GM18505 (cell line): ENCODE data around the gene FERMT2.
A peak's percentile ranks its signal among the peaks of the same experiment; 100 is the strongest.

Experiments used
- ATAC-seq: cut with Tn5 transposase; IDR thresholded peaks from one replicate; pipeline ENCODE4 v1.9.1; 2021; ENCODE audit not compliant: unreplicated experiment
- POLR2A ChIP-seq: IDR thresholded peaks from 4 replicates; pipeline ENCODE4 v1.6.1; 2011; ENCODE audit warnings: borderline replicate concordance; ENCODE audit not compliant: insufficient read depth, insufficient read length; ENCODE audit errors: extremely low read depth

FERMT2 gene

DNA sequence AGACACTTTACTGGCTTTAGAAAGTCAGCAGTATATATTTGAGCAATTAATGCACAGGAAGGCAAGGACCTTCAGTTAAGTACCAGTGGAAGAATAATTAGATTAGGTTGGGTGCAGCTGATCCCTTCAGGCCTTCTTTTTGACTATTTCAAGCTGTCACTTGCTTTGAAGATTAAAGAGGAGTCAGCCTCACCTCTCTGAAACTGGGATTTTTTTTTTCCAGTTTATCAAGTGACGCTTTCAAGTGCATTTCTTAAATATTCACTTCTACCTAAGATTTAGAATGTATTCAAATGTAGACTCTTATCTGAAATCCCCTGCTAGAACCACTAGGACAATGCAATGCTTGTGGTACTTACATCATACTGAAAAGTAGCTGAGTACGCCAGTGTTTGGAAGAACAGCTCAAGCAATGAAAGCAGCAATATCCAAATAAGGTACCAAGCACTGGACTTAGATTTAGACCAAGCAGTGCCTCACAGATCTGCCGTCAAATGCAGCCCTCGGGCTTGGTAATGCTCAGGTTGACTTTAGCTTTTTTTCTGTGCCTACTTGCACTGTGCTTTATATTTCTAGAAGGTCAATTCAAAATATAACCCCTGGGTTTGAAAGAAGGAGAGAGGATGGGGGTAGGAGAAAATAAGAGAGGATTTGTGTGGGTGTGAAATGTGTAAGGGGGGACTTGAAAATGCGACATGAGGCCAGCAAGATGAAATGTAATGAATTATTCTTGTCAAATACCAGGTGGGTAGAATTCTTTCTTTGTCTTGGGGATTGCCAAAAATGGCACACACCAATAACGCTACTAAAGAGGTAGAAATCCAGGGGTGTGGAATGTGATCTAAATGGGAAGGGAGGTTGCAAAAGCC, 3.7 kb upstream of the FERMT2 start:
- no peak for TF ChIP-seq POLR2A
- no peak for ATAC-seq

DNA sequence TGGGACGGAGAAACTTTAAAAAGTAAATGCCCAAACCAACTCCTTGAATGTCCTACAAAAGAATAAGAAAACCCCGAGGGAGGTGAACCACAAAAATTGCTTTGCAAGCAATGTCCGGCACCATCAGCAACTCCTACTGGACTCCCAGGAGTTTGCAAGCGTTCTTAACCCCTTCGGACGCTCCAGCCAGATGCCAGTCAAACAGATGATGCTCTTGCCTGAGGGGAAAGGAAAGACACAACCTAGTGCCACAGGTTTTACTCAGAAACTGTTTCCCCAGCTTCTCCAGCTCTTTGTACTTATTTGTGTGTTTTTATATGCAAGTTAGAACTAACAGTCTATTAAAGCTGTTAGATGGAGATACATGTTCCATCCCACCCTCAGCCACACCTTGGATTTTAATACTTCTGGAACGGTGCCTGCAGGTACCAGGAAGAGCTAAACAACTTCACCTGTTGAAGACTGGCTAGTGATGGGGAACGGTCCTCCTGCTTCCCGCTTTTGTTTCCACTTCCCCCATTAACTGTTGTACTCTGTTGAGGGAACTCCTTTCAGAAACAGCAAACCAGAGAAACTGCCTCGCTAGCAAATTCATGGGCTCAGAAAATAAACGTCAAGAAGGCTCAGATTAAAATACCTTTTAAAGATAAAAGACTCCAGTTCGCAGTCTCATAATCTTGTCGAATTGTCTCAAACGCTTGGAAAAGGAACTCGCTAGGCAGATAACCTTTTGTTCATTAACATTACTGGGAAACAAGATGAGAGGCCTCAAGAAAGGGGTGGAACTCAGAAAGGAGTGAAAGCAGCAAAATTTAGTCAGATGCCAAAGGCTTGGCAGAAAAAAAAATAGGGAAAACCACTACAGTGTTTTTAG, 1.1 kb upstream of the FERMT2 start:
- no peak for ATAC-seq
- no peak for TF ChIP-seq POLR2A

DNA sequence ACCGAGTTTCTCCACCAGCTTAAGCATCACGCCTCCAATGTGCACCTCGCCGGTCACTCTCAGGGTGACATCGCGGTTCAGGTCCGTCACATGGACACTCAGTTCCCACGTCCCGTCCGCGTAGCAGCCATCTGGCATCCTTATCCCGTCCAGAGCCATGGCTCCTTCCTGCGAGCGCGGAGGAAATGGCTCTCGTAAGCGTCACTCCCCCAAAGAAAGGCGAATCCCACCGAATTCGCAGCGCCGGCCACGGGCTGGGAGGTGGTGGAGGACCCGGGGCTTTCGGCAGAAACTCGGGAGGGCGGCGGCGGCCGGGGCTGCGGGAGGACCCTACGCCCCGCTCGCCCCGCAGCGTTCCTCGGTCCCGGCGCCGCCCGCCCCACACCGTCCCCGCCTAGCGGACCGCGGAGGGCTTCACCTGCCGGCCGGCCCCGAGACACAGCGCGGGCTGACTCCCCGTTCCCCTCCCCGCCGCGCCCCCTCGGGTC, 396 bp downstream of the FERMT2 start:
- TF ChIP-seq POLR2A = no peak
- ATAC-seq = peak; percentile 52

DNA sequence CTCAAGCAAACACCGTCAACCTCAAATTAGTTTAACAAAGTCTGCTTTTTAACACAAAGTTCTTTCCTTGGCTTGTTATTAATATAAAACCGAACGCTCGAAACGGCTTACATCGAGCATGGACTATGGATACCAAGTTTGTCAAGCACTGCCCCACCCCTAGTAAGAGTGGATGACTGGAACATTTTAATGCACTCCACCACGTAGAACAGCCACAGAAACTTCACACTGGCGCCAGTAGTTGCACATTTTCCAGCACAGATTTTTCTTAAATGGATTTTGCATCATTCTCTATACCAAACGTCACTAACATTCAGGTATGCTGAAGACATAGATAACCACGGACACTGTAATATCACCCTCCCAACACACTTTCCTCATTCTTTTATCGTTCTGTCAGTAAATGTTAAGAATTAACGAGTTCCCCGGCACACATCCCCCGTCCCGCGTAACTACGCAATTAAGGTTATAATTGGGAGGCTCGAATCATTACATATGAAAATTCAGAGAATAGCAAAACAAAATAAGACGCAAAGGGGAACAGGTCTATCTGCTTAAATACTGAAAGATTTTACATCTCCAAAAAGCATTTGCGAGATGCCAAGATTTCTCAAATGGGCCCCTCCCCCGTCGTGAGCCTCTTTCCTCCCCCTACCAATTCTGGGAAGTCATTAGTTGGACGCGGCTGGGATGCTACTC, 990 bp downstream of the FERMT2 start:
- no peak for TF ChIP-seq POLR2A
- ATAC-seq = no peak

DNA sequence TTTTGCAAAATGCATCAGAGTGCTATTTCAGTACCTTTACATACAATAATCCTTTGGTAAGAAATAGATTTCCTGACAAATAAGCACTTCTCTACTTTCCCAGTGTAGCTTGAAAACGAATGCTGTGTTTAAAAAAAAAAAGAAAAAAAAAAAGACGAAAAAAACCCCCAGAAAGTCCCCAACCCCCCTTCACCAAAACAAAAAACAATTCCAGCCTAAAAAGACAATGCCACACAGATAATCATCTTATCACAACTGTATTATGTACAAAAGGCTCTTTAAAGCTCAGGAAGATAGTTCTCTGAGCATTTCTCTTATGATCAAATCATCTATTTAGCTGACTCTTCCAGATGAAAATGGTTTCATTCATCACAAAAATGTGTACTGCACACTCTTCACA, 1.6 kb downstream of the FERMT2 start:
- no peak for ATAC-seq
- TF ChIP-seq POLR2A = no peak

DNA sequence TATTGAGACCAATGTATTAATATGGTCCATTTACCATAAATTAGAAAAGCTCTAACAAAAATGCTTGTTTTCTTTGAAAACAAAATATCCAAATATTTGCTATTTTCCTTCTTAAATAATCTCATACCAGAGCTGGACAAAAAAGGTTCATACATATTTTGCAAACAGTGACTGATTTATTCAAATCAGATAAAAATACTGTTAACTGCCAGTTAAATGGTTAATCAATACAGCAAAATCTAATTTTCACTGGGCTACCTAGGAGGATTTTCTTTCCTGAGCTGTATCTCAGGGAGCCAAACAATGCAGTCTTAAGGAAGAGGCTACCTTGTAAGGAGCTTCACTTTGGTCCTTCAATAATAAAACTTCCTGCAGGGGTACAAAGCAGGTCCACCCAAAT, 2.0 kb downstream of the FERMT2 start:
- ATAC-seq = no peak
- no peak for TF ChIP-seq POLR2A

DNA sequence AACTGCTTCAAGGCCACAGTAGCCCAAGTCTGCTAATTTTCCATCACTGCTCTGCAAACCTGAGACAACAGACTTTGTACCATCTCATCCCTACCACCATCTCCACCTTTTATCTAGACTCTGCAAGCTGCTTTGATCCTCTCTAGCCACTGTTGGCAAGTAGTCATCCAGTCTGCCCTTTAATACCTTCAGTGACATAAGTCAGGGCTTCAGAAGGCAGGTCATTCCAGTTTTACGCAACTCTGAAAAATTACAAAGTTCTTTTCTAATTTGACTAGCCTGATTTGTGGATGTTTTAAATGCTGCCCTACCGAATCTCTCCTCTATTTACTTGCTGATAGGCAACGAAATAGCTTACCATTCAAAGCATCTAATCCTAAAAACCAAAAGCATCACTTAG, 2.8 kb downstream of the FERMT2 start:
- ATAC-seq = no peak
- TF ChIP-seq POLR2A = no peak

DNA sequence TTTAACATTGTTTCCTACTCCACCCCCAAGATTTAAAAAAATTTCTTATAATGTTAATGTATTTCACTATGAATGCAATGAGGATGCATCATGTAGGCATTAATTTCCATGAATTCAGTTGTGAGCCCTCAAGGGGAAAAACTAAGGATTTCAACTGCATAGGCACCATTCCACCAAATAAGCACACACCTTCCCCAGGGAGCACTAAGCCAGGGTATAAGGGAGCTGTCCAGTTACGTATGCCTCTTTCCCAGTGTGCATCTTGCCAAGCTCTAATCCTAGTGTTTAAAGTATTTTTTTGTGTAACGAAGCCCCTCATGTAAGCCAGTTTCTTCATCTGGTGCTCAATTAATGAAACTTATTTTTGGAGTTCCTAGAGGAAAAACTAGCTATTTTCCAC, 6.6 kb downstream of the FERMT2 start:
- ATAC-seq = no peak
- no peak for TF ChIP-seq POLR2A

DNA sequence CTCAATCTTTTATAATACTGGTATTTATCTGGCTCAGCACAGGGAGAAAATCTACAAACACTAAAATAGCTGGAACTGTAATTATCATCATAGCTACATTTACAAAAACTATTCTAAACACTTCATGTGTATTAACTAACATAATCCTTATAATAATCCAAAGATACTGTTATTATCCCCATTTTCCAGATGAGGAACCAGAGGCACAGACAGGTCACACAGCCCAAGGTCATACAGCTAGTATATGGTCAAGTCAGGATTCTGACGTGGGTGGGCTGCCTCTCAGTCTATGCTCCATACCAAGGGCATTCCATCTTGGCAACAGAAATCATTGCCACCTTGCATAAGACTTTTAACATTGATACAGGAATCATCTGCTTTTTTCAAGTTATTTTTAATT, 11.4 kb downstream of the FERMT2 start:
- TF ChIP-seq POLR2A = no peak
- ATAC-seq = no peak

DNA sequence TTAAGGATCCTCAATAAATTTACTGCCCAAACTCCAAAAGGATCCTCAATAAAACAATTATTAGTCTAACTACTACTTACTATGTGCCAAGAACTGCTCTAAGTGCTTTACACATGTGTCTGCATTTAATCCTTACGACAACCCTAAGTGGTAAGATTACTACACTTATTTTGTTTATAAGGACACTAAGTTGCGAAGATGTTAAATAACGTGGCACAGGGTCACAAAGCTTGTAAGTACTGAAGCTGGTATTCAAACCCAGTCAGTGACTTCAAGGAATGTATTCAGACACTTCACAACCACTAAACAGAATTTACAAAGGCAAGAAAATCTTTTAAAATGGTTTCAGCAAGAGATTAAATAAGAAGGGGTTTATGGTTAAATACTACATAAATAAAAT, 13.0 kb downstream of the FERMT2 start:
- no peak for TF ChIP-seq POLR2A

DNA sequence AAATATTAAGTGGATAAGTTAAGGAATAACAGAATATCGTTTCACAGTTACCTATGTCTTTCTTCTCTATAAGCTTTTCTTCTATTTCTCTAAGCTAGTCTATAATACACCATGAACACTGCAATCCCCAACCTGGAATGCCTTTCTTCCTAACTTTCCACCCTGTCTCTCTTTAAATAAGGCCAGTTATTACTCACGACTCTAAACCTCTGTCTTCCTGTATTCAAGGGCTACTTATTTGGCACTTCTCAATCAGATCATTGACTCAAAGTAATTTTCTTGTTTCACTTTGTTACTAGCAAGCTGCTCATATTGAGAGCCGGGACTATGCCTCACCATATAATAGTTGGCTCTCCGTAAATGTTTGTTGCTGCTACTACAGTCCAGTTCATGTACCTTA, 13.5 kb downstream of the FERMT2 start:
- TF ChIP-seq POLR2A = no peak
- ATAC-seq = no peak

More for the DNA sequence above, 13.0 kb downstream of the FERMT2 start:
- ATAC-seq = no peak

DNA sequence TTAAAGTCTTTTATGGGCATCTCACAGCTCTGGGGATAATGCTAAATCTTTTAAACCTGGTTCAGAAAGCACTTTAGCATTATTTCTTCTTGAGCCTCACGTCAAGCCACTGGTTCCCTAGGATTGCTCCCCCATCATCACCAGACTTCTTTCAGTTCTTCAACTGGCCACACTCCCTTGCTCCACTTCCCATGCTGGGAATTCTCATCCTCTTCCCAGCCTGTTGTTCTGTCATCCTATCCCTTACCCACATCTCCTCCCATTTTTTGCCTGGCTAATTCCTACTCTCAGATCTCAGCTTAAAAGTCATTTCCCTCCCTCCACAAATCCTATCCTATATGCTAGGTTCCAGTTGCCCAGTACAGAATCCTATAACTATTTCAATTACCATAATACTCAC, 14.4 kb downstream of the FERMT2 start:
- ATAC-seq = no peak
- TF ChIP-seq POLR2A = no peak

DNA sequence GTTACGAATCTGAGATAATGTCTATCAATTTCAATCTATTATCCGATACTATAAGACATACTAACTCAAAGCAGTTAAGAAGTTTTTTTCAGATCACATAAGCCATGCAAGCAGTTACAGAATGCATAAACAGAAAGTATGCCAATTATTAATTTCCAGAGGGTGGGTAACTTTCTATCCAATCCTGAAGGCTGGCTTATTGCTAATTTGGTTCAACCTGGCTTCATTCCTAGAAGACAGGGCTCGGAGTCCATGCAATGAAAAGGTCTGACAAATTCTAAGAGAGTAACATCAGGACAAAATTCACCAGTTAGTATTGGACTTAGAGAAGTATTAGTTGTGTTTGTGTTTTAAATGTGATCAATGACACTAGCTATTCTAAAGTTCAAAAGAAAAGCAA, 15.0 kb downstream of the FERMT2 start:
- ATAC-seq = no peak
- no peak for TF ChIP-seq POLR2A
